HG02571 (cell line): Measurements from ENCODE around the gene RNH1.

ENCODE experiments used
- ATAC-seq: cut with Tn5 transposase; IDR thresholded peaks from one replicate; pipeline ENCODE4 v1.9.1; 2021; ENCODE audit warnings: mild to moderate bottlenecking, moderate library complexity; ENCODE audit not compliant: unreplicated experiment

The RNH1 gene

GRCh38 chr11:537622-538430, 30.8 kb upstream of the RNH1 start:
- no peak for ATAC-seq

GRCh38 chr11:536841-537621, 30.0 kb upstream of the RNH1 start, which contains the start of gene LRRC56:
LRRC56 (plus strand) TSS chr11:537527; CDS start chr11:540685, 3,158 bp downstream.
- ATAC-seq: peak; percentile 41

GRCh38 chr11:535519-536454, 28.7 kb upstream of the RNH1 start, which contains the start of gene HRAS:
HRAS (minus strand) TSS chr11:535576.
- peak; percentile 70 for ATAC-seq

GRCh38 chr11:535210-535518, 28.1 kb upstream of the RNH1 start:
- no peak for ATAC-seq

- no peak for ATAC-seq
Observed at GRCh38 chr11:534396-535209, 27.6 kb upstream of the RNH1 start.

GRCh38 chr11:533586-534395, 26.7 kb upstream of the RNH1 start:
- ATAC-seq: no peak

GRCh38 chr11:532986-533585, 26.0 kb upstream of the RNH1 start:
- no peak for ATAC-seq

- no peak for ATAC-seq
Observed at GRCh38 chr11:532527-532985, 25.5 kb upstream of the RNH1 start.

GRCh38 chr11:531919-532526, 25.0 kb upstream of the RNH1 start:
- no peak for ATAC-seq

- ATAC-seq: no peak
Observed at GRCh38 chr11:530960-531831, 24.2 kb upstream of the RNH1 start.

- ATAC-seq: no peak
Observed at GRCh38 chr11:529728-530411, 22.8 kb upstream of the RNH1 start.

- no peak for ATAC-seq
Observed at GRCh38 chr11:528815-529727, 22.0 kb upstream of the RNH1 start.

- no peak for ATAC-seq
Observed at GRCh38 chr11:528166-528814, 21.2 kb upstream of the RNH1 start.

- ATAC-seq: no peak
Observed at GRCh38 chr11:526192-526591, 19.1 kb upstream of the RNH1 start.

GRCh38 chr11:521177-521688, 14.2 kb upstream of the RNH1 start:
- ATAC-seq: no peak
